ENCODE data around the gene NRG2. TPM values are rescaled to one million over a fixed set of nuclear protein-coding genes. Genes with fewer than 3 reads are reported as not detected.

Gene NRG2
- total RNA-seq, 1 experiment from 2014 or later, result 1.8 TPM

GRCh38 chr5:139964994-139965565, 78.0 kb downstream of the NRG2 start:
- CTCF ChIA-PET, result no interaction called here
- no peak for DNase-seq

DNA sequence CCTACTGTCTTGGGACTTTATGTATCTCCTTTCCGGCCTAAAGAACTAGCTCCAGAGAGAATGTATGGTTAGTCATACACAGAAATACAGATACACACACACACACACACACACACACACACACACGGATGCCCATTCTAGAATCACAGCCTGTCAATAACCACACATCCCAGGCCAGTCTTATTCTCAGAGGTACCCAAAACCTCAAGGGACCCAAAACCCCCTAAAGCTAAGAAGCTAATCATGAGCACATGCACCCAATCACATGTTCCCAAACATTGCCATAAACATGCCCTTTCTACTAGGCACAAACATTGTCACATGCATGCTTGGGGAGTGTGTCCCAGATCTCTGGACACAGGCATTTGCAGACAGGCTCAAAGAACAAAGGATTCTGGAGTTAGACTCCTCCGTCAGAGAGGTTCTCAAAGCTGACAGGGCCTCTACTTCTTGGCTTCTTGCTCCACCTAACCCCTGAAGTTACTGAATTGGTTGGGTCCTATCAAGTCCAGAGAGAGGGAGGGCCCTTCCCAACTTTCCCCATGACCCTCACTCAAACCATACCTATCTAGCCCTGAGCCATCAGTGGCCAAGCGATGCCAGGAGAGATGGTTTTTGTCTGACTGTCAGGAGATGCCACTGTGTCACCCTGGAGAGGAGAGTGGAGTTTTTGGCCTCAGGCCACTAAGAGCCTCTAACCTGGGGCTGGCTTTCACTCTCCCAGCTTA, 78.7 kb downstream of the NRG2 start:
- no peak overlapping the region for H3K4me3 ChIP-seq (ENCODE audit: low read length)
- H3K79me2 ChIP-seq (ENCODE audit: low read length), result no peaks in the 10 kb centered on the region
- H3K27me3 ChIP-seq (ENCODE audit: low read length), result no peaks in the 10 kb centered on the region
- no peak for ATAC-seq
- H3K4me1 ChIP-seq (ENCODE audit: insufficient read depth, low read length), result no peaks in the 10 kb centered on the region
- BruUV-seq (replicated peaks), result no TSS peak
- no peaks in the 10 kb centered on the region for H3K9me3 ChIP-seq (ENCODE audit: low read length)
- POLR2A ChIA-PET (ENCODE audit: unreplicated experiment), result no interaction called here
- no peak overlapping the region for H3K9ac ChIP-seq (ENCODE audit: low read length)
- H3K4me2 ChIP-seq (ENCODE audit: low read length), result no peak overlapping the region
- CTCF ChIA-PET, result no interaction called here
- DNase-seq, result no peak
- H2AFZ ChIP-seq (ENCODE audit: low read length), result no peak overlapping the region
- no peaks in the 10 kb centered on the region for H3K9me2 ChIP-seq (replicated peaks; ENCODE audit: low read length)
- no peaks in the 10 kb centered on the region for H4K20me1 ChIP-seq (ENCODE audit: low read length)
- H3F3A ChIP-seq (ENCODE audit: low read length, unreplicated experiment), result no peaks in the 10 kb centered on the region
- intact Hi-C loops (cut with micrococcal nuclease), result no loop called here
- no peak overlapping the region for H3K27ac ChIP-seq (ENCODE audit: low read length)
- H3K36me3 ChIP-seq (ENCODE audit: low read depth, low read length), result no peaks in the 10 kb centered on the region
- TF ChIP-seq, protein P1, sequence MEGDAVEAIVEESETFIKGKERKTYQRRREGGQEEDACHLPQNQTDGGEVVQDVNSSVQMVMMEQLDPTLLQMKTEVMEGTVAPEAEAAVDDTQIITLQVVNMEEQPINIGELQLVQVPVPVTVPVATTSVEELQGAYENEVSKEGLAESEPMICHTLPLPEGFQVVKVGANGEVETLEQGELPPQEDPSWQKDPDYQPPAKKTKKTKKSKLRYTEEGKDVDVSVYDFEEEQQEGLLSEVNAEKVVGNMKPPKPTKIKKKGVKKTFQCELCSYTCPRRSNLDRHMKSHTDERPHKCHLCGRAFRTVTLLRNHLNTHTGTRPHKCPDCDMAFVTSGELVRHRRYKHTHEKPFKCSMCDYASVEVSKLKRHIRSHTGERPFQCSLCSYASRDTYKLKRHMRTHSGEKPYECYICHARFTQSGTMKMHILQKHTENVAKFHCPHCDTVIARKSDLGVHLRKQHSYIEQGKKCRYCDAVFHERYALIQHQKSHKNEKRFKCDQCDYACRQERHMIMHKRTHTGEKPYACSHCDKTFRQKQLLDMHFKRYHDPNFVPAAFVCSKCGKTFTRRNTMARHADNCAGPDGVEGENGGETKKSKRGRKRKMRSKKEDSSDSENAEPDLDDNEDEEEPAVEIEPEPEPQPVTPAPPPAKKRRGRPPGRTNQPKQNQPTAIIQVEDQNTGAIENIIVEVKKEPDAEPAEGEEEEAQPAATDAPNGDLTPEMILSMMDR (conservative IDR thresholded peaks at IDR 0.05; ENCODE audit: low read depth, low read length), result no peak
- no peak for TF ChIP-seq EZH2phosphoT487 (IDR thresholded peaks at IDR 0.05; ENCODE audit: borderline replicate concordance, low read length)
- TF ChIP-seq EZH2 (IDR thresholded peaks at IDR 0.05; ENCODE audit: low read length, unreplicated experiment), result no peak

More at GRCh38 chr5:139964994-139965565, 78.0 kb downstream of the NRG2 start:
- no peaks in the 10 kb centered on the region for H3K79me2 ChIP-seq (ENCODE audit: low read length)
- no peak overlapping the region for H3K27ac ChIP-seq (ENCODE audit: low read length)
- H3K36me3 ChIP-seq (ENCODE audit: low read depth, low read length), result no peaks in the 10 kb centered on the region
- H3K4me3 ChIP-seq (ENCODE audit: low read length), result no peak overlapping the region
- H2AFZ ChIP-seq (ENCODE audit: low read length), result no peak overlapping the region
- H3K27me3 ChIP-seq (ENCODE audit: low read length), result no peaks in the 10 kb centered on the region
- POLR2A ChIA-PET (ENCODE audit: unreplicated experiment), result no interaction called here
- intact Hi-C loops (cut with micrococcal nuclease), result loop anchor here (5.0 kb wide), 1 partner anchor 77 kb away; the partner anchor contains the start of gene NRG2
- H3K4me1 ChIP-seq (ENCODE audit: insufficient read depth, low read length), result no peaks in the 10 kb centered on the region
- no peaks in the 10 kb centered on the region for H4K20me1 ChIP-seq (ENCODE audit: low read length)
- H3K9me2 ChIP-seq (replicated peaks; ENCODE audit: low read length), result no peaks in the 10 kb centered on the region
- H3F3A ChIP-seq (ENCODE audit: low read length, unreplicated experiment), result no peaks in the 10 kb centered on the region
- no peak for ATAC-seq
- BruUV-seq (replicated peaks), result no TSS peak
- H3K4me2 ChIP-seq (ENCODE audit: low read length), result no peak overlapping the region
- no peak for TF ChIP-seq EZH2phosphoT487 (IDR thresholded peaks at IDR 0.05; ENCODE audit: borderline replicate concordance, low read length)
- no peak for TF ChIP-seq EZH2 (IDR thresholded peaks at IDR 0.05; ENCODE audit: low read length, unreplicated experiment)
- TF ChIP-seq, protein P1 (conservative IDR thresholded peaks at IDR 0.05; ENCODE audit: low read depth, low read length), result no peak
- no peaks in the 10 kb centered on the region for H3K9me3 ChIP-seq (ENCODE audit: low read length)
- H3K9ac ChIP-seq (ENCODE audit: low read length), result no peak overlapping the region

DNA sequence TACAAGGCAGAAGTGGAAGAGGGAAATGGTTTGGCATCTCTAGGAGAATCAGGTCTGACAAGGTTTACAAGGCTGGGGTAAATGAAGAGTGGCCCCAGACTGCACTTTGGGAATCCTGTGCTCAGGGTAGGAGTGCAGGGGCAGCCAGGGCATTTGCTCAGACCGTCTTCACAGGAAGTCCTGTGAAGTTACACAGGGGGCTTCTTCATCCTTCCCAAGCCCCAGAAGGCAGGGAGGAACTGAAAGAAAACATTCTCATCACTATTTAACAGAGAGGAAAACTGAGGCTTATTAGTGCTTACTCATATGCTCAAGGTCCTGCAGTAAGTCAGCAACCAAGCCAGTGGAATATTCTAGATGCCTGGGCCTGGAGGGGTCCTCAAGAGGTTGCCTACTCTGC, 80.7 kb downstream of the NRG2 start:
- Histone ChIP-seq H3K9me3 (ENCODE audit: low read length) (no peaks in the 10 kb centered on the region), H2AFZ (ENCODE audit: low read length) (no peak overlapping the region), H3K36me3 (ENCODE audit: low read depth, low read length) (no peaks in the 10 kb centered on the region), H3K79me2 (ENCODE audit: low read length) (no peaks in the 10 kb centered on the region), H3K4me3 (ENCODE audit: low read length) (no peak overlapping the region), H3K27me3 (ENCODE audit: low read length) (no peaks in the 10 kb centered on the region), H3K9me2 (replicated peaks; ENCODE audit: low read length) (no peaks in the 10 kb centered on the region), H3K9ac (ENCODE audit: low read length) (no peak overlapping the region), H3K27ac (ENCODE audit: low read length) (no peak overlapping the region), H4K20me1 (ENCODE audit: low read length) (no peaks in the 10 kb centered on the region), H3F3A (ENCODE audit: low read length, unreplicated experiment) (no peaks in the 10 kb centered on the region), H3K4me2 (ENCODE audit: low read length) (no peak overlapping the region), H3K4me1 (ENCODE audit: insufficient read depth, low read length) (no peaks in the 10 kb centered on the region)
- ATAC-seq, result no peak
- TF ChIP-seq, protein P1 (conservative IDR thresholded peaks at IDR 0.05; ENCODE audit: low read depth, low read length), result no peak
- no peak for TF ChIP-seq EZH2phosphoT487 (IDR thresholded peaks at IDR 0.05; ENCODE audit: borderline replicate concordance, low read length)
- CTCF ChIA-PET, result no interaction called here
- intact Hi-C loops (cut with micrococcal nuclease), result no loop called here
- POLR2A ChIA-PET (ENCODE audit: unreplicated experiment), result no interaction called here
- DNase-seq, result no peak
- BruUV-seq (replicated peaks), result no TSS peak

Measured in PC-3 (cell line).